MV-4-11 (cell line): ENCODE measurements around the gene DMD.

Source experiments
- DNase-seq: peaks from one replicate; lab custom pipeline; 2025; lab: John Stamatoyannopoulos, UW

Gene DMD

DNA sequence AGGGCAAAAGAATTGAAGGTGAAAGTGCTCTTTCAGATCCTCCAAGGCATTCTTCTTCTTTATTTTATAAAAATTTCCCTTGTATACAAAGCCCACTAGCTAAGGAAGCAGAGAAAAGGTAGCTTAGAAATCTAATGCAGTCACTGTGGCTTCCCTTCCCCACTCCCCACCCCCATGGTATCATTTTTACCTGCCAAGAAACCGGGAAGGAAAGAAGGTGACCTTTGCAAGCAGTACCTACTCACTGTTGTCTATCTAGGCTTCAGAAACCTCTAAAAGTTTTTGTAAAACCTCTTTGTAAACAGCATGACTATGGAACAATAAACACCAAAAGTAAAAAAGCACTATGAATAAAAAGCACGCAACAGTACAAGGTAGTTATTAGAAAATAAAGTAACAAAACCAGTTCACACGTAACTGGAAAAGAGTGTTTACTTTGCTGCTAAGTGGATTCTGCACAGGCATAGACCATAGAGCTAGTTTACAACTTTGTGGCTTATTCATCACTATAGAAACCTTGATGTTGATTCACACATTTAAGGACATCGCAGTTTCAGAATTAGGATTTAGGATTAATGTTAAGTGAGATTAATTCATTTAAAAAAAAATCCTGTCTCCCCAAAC lies 2029.9 kb downstream of the DMD start:
- no peak for DNase-seq

DNA sequence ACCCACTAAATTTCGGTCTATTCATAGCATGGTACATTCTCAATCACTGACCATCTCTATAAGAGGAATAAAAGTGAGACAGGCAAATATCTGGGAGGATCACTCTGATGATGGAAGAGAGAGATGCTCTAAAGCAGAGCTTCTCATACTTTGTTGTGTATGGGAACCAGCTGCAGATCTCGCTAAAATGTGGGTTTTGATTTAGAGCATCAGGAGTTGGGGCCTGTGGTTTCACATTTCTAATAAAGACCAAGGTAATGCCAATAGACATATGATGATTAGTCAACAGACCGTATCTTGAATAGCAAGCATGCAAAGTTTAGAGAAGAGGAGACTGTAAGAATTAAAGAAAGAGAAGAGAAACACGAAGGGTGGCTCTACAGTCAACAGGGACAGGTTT lies 2032.1 kb downstream of the DMD start:
- no peak for DNase-seq

DNA sequence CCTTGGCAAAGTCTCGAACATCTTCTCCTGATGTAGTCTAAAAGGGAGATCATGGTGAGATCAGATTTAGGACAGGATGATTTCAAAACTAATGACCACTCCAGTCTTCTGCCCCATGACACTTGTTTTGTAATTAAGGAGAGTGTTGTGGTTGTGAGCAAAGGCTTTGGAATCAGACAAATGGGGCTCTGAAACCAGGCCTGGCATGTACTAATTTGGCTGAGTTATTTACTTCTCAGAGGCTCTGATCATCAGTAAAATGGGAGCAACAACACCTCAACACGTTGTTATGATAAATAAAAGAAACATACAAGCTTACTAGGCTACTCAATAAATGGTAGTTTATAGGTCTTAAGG lies 2032.6 kb downstream of the DMD start:
- no peak for DNase-seq

DNA sequence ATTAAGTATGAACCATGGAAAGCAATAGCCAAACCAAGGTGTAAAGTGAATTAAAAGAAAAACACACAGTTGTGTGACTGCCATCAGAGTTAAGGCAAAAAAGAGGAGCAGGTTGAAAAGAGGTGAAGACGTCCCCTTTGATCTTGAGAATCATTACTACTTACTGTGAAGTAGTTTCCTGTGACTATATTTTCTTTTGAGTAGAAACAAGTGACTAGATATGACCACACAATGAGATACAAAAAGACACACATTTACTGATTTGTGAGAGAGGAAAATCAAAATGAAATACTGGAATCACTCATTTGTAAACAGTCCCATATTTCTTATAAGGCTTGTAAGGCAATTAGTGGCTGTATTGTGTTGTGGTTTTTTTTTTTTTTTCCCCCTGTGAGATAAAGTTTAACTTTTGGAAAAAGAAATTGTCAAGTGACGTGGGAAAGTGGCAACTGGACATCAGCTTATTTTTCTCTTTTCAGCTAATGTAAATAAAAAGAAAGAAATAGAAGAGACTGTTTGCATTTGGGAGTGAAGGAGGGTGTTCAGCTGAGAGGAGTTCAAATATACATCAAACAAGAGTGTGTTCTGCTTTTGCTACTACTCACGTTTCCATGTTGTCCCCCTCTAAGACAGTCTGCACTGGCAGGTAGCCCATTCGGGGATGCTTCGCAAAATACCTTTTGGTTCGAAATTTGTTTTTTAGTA lies 2033.1 kb downstream of the DMD start:
- no peak for DNase-seq

- no peak for DNase-seq
Observed at GRCh38 chrX:31170792-31171191, 2040.6 kb downstream of the DMD start.

DNA sequence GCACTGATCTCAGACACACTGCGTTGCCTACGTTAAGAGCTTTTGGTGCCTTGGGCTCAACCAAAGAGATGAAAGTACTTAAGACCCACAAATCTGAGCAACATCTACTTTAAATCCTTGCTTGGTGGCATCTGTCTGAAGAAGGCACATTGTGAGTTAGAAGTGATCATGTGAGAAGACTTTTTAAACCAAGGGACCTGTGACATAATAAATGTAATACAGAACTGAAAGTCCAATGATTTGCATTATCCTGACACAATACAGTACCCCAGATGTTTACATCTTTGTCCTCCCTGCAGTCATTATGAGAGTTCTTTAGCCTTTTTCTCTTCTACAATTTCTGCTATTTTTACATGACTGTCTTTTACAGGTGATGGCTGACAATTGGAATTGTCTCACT lies 2042.8 kb downstream of the DMD start:
- no peak for DNase-seq

DNA sequence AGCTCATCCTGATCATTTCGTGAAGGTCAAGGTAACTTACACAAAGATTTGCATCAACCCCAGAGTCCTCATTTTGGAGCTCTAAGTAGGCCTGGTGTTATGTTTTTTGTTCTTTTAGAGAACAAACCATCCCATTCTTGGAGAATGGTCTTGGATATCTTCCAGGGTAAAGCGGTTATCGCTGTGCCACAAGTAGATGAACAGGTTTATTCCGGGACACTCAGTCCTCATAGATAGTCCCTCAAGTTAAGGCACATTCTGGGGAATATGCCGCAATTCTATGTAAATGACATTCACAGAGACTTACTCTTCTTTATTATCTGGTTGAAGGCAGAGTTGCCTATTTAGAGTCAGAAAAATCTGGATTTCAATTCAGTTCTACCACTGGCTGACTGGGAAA lies 2044.5 kb downstream of the DMD start:
- DNase-seq = no peak

DNA sequence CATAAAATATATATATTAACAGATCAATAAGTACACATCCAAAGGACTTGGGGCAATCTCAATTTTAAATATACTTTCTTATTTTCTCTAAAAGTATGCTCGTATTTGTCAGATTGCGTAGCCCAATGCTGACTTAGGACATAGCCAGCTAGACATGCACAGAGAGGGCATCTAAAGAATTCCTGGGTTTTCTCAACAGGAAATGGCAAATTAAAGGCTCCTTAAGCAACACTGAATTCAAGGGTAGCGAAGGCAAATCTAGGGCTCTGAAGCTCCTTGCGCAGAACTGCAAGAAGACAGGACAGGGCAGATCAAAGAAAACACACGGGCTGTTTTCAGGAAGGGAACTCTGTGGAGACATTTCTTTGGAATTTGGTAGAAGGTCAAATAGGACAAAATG lies 2044.9 kb downstream of the DMD start:
- no peak for DNase-seq

- no peak for DNase-seq
Observed at GRCh38 chrX:31165241-31166035, 2045.9 kb downstream of the DMD start.

DNA sequence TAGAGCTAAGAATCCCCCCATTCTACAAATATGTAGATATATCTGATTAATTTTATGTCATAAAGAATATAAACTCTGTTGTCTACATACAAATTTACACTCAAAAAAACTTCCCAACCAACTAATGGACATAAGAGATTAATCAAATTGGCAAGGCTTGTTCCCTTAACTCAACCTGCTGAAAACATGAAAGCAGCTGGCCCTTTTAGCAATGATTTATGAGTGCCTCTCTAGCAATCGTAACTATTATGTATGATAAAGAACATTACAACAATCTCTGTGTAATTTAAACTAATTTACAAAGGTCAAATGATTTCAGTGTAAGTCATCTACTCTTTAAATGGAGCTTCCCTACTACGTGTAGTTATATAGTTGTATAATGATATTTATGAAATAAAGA lies 2056.4 kb downstream of the DMD start:
- no peak for DNase-seq

GRCh38 chrX:31153475-31154047 lies 2057.8 kb downstream of the DMD start:
- DNase-seq = no peak

DNA sequence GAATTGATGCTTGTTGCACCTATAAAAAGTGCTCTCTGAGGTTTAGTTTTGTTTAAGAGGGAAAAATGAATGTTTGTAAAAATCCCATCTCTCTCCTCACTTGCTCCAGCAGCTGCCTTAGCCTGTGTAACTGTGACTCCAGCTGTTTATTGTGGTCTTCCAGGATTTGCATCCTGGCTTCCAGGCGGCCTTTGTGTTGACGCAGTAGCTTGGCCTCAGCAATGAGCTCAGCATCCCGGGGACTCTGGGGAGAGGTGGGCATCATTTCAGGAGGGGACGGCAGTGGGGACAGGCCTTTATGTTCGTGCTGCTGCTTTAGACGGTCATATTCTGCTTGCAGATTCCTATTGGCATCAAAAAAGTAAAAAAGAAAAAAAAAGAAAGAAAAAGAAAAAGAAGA lies 2064.2 kb downstream of the DMD start:
- no peak for DNase-seq

- DNase-seq = peak; percentile 78
Observed at GRCh38 chrX:31139961-31140360, 2071.4 kb downstream of the DMD start.

DNA sequence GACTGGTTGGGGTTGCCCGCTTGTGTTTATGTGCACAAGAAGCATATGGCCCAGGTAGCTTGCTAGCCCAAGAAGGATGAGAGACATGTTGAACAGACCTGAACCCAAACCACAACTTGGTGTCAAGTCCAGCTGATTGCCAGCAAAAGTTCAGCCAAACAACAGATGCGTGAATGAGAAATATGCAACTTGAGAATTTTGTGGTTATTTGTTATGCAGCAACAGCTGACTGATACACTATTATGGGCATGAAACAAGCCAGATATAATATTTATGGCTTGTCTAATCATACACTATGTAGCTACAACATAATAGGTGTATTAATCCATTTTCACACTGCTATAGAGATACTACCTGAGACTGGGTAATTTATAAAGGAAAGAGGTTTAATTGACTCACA lies 2073.2 kb downstream of the DMD start:
- DNase-seq = no peak

DNA sequence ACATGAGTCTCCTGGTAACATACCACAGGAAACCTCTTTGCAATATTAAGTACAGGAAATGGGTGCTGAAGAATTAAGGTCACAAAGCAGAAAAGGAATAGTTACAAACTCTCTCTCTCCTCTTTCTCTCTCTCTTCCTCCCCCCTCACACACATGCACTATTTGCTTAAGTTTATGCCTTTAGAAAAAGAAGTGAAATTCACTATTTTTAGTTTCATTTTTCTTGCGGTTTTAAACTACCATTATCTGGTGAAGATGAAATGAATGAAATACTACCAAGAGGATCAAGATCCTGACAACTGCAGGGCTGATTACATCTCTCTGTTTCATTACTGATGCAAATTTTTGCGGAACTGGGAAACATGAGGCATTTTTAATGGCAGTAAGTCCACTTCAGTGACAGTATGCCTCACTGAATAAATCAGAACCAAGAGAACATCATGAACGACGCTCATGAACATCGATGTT lies 2075.2 kb downstream of the DMD start:
- peak; percentile 96 for DNase-seq

- DNase-seq = no peak
Observed at GRCh38 chrX:31132821-31133241, 2078.5 kb downstream of the DMD start.

DNA sequence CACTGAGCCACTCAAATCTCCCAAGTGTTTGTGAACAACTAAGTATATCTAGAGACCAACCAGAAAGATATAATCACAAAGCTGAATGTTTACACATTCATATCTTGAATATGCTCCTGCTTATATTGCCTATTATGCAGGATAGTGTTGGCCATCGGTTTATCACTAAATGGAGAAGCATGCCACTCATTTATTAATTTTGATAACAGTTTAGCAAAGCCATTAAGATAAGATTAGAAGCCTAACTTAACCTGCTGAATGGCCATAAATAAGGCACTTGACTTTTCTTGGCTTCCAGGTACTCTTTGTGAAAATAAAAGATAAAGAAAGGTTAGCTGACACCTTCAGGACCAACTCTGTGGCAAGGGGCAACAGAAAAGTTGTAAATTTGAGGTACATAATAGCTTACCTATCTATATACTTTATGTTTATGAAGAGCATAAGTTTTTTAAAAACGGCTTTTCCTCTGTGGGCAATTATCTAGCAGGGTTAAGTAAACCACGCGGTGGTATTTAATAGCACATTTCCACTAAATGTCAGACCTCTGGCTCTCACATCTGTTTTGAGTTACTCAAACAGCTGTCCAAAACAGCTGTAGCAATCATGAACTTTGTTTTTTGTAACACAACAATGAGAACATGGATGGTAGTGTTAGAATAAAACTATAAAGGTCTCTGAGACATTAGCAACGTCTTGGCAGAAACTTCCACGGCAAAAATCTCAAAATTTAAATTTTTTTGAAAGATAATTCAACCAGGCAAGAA lies 2080.7 kb downstream of the DMD start:
- peak; percentile 3 for DNase-seq

DNA sequence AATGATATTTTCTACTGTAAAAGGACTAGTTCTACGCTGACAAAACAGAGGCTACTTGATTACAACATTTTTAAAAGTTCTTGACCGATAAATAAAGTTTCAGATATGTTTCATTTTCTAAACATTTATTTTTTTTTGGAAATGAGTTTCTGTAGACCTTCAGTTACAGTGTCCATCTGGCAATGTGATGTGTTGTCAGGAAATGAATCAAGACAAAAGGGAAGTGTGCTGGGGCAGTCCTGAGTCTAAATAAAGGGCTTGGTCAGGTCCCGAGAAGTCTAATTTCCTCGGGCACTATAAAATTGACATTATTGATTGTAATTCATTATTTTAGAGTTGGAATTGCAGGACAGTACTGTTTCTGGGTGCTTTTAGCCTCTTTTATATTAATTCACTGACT lies 2082.5 kb downstream of the DMD start:
- peak; percentile 54 for DNase-seq

GRCh38 chrX:31127716-31128115 lies 2083.6 kb downstream of the DMD start:
- DNase-seq = no peak

DNA sequence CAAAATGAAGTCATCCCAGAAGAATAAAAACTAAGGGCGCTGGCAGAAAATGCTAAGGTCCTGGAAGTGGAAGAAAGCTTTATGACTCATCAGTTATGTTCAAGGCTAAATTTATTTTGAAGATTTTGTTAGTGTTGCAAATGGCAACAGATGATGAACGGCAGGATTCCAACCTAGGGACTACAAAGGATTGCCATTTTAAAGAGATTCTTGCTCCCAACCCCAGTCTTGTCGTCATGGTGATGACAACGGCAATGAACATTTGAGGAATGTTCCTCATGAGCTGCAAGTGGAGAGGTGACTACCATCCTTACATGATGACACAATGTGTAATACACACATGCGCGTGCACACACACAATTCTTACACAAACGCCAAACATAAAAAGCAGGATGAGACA lies 2085.1 kb downstream of the DMD start:
- DNase-seq = peak; percentile 32

DNA sequence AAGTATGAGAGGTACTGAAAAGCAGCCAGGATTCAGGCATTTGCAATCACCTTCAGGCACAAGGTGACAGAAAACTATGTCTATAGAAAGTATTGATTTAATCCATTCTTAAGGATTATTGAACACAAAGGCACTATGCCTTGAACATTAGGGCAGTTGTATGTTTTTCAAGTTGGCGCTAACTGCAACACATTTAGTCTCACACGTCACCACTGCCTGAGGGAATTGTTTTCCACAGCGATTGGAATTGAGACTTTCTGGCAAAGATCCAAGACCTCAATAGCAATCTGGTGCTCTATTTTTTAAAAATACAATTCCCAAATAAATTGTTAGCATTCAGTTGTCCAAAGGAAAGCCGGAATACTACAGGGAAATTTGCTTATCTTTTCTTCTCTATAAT lies 2086.8 kb downstream of the DMD start:
- DNase-seq = no peak

DNA sequence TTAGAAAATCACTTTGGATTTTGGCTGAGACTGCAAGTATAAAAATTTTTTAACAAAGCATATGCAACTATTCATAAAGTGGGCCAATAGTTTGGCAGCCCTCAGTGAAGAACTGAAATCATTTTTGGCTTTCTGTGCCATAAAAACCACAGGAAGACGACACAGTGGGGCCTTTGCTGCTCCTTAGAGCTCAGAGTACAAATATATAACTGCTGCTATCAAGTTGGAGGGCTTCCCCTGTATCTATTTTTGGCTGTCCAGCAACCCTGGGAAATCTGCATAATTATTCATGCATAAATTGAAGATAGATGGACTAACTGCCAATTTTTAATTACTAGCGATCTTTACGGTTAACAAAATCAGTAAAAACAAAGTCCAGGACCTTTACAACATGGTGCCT lies 2088.0 kb downstream of the DMD start:
- peak; percentile 9 for DNase-seq
